Measurements from ENCODE around the gene OR56A1.

DNA sequence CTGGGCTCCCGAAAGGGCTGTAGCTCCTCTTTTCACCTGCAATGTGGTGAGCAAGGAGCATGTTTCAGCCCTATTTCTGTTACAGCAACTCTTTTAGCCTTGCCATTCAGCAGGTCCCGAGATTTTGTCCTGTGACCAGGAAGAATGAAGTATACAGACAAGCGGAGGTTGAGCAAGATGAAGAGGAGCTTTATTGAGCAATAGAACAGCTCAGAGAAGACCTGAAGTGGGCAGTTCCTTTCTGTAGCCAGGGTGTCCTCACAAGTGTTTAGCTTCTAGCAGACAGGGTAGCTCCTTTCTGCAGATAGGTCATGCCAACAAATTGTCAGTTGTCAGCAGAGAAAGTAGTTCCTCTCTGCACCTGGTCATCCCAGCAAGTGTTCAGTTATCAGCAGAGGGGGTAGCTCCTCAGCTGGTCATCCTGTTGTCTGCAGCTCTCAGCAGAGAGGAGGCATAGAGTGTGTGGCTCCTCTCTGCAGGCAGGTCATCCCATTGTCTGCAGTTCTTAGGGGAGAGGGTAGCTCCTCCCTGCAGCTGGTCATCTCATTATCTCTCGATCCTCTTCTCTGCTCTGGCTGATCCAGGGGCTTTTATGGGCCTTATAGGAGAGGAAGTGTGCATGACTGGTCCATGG lies 18.4 kb downstream of the OR56A1 start:
- TF ChIP-seq, protein P1, sequence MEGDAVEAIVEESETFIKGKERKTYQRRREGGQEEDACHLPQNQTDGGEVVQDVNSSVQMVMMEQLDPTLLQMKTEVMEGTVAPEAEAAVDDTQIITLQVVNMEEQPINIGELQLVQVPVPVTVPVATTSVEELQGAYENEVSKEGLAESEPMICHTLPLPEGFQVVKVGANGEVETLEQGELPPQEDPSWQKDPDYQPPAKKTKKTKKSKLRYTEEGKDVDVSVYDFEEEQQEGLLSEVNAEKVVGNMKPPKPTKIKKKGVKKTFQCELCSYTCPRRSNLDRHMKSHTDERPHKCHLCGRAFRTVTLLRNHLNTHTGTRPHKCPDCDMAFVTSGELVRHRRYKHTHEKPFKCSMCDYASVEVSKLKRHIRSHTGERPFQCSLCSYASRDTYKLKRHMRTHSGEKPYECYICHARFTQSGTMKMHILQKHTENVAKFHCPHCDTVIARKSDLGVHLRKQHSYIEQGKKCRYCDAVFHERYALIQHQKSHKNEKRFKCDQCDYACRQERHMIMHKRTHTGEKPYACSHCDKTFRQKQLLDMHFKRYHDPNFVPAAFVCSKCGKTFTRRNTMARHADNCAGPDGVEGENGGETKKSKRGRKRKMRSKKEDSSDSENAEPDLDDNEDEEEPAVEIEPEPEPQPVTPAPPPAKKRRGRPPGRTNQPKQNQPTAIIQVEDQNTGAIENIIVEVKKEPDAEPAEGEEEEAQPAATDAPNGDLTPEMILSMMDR (conservative IDR thresholded peaks at IDR 0.05): no peak
- TF ChIP-seq EZH2 (IDR thresholded peaks at IDR 0.05; ENCODE audit: low read depth): no peak
